KMS-11 (cell line): ENCODE data around the gene MSH3.

ENCODE experiments used
- H2AFZ ChIP-seq: fragments of 200-600 bp; sonication (generic); 2 replicates; pipeline ENCODE4 v1.6.1; 2016; ENCODE audit warnings: antibody characterized with exemption, mixed run types, low read depth
- H3K27ac ChIP-seq: fragments of 200-600 bp; sonication (generic); 2 replicates; pipeline ENCODE4 v1.6.1; 2016; ENCODE audit warnings: mild to moderate bottlenecking, mixed run types
- H3K27me3 ChIP-seq: fragments of 200-600 bp; sonication (generic); 2 replicates; pipeline ENCODE4 v1.6.1; 2017; ENCODE audit warnings: mild to moderate bottlenecking, low read depth, mixed run types, moderate library complexity; ENCODE audit not compliant: insufficient read depth
- H3K36me3 ChIP-seq: fragments of 200-600 bp; sonication (generic); 2 replicates; pipeline ENCODE4 v1.6.1; 2017; ENCODE audit warnings: mild to moderate bottlenecking, mixed run types; ENCODE audit not compliant: insufficient read depth
- H3K4me1 ChIP-seq: fragments of 200-600 bp; sonication (generic); 2 replicates; pipeline ENCODE4 v1.6.1; 2016; ENCODE audit warnings: mild to moderate bottlenecking, low read depth, mixed run types; ENCODE audit not compliant: poor library complexity, severe bottlenecking
- H3K4me2 ChIP-seq: fragments of 200-600 bp; sonication (generic); 2 replicates; pipeline ENCODE4 v1.7.0; 2016; ENCODE audit warnings: mild to moderate bottlenecking, mixed run types
- H3K4me3 ChIP-seq: fragments of 200-600 bp; sonication (generic); IDR thresholded peaks from 2 replicates; pipeline ENCODE4 v1.6.1; 2017; ENCODE audit warnings: low read depth, low read length, mixed read lengths; ENCODE audit not compliant: insufficient read depth
- H3K79me2 ChIP-seq: fragments of 200-600 bp; sonication (generic); 2 replicates; pipeline ENCODE4 v1.6.1; 2016; ENCODE audit warnings: low read depth, mixed run types; ENCODE audit not compliant: insufficient read depth
- H3K9ac ChIP-seq: fragments of 200-600 bp; sonication (generic); 2 replicates; pipeline ENCODE4 v1.6.1; 2016; ENCODE audit warnings: mild to moderate bottlenecking, mixed run types
- H4K20me1 ChIP-seq: fragments of 200-600 bp; sonication (generic); 2 replicates; pipeline ENCODE4 v1.6.1; 2016; ENCODE audit warnings: mild to moderate bottlenecking, mixed run types; ENCODE audit not compliant: insufficient read depth
- CTCF ChIP-seq: fragments of 200-600 bp; sonication (generic); conservative IDR thresholded peaks from 2 replicates; pipeline ENCODE4 v1.6.1; 2017; ENCODE audit warnings: low read depth, mild to moderate bottlenecking, antibody characterized with exemption, low read length, moderate library complexity, mixed read lengths

MSH3 gene

DNA sequence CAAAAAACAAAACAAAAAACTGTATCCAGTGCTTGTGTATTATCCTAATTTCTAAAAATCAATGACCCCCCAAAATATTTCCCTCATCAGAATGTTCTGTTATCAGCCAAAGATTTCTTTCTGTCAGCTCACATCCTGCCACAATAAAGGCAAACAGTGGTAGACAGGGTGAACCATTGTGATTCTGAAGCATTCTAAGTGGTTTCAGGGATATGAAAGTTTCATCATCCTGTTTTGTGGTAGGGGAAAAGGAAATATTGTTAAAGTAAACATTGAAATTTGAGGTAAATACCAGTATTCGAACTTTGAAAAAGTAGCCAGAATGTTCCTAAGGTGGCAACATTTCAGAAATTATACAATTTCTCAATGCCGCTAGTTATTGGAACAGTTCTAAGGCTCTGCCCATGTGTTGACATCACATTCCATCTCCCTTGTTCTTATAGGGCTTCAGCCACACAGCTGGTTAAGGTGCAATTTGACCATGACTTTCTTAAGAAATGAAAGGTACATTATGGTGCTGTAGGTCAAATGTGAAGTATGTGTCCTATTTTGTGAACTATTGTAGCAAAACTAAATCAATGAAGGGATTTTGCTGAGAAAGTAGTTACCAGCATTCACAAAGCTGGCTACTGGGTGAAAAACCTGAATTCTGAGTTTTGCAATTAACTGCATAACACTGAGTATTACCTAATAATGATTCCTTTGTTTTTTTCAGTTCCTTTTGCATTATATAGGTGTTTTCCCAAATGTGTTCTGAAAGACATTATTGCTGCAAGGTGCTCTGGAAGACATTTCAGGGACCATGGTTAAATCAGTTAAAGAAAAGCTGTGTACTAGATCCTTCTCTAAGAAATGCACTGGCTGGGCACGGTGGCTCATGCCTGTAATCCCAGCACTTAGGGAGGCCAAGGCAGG lies 198.1 kb downstream of the MSH3 start:
- H3K9ac ChIP-seq: no peak overlapping the region
- no peak overlapping the region for H2AFZ ChIP-seq
- H3K4me1 ChIP-seq: no peaks in the 10 kb centered on the region
- peaks cover 3% of the 10 kb centered on the region; the same call in 1 of the 2 replicates for H3K36me3 ChIP-seq
- no peaks in the 10 kb centered on the region for H3K79me2 ChIP-seq
- H3K27ac ChIP-seq: no peak overlapping the region
- H3K4me2 ChIP-seq: no peak overlapping the region
- no peaks in the 10 kb centered on the region for H3K27me3 ChIP-seq
- no peak for TF ChIP-seq CTCF
- H3K4me3 ChIP-seq: no peak overlapping the region
- H4K20me1 ChIP-seq: no peaks in the 10 kb centered on the region

GRCh38 chr5:80853413-80853812 lies 199.0 kb downstream of the MSH3 start:
- Histone ChIP-seq H3K4me3 (no peak overlapping the region), H3K9ac (no peak overlapping the region), H4K20me1 (no peaks in the 10 kb centered on the region), H3K36me3 (peaks cover 3% of the 10 kb centered on the region; the same call in 1 of the 2 replicates), H3K27ac (no peak overlapping the region), H2AFZ (no peak overlapping the region), H3K4me2 (no peak overlapping the region), H3K4me1 (no peaks in the 10 kb centered on the region), H3K27me3 (no peaks in the 10 kb centered on the region), H3K79me2 (no peaks in the 10 kb centered on the region)
- no peak for TF ChIP-seq CTCF

- Histone ChIP-seq H3K79me2 (no peaks in the 10 kb centered on the region), H3K36me3 (peaks cover 3% of the 10 kb centered on the region; the same call in 1 of the 2 replicates), H4K20me1 (no peaks in the 10 kb centered on the region), H3K9ac (no peak overlapping the region), H2AFZ (no peak overlapping the region), H3K4me2 (no peak overlapping the region), H3K27me3 (no peaks in the 10 kb centered on the region), H3K4me1 (no peaks in the 10 kb centered on the region), H3K27ac (no peak overlapping the region), H3K4me3 (no peak overlapping the region)
- no peak for TF ChIP-seq CTCF
Observed at GRCh38 chr5:80854583-80854982, 200.1 kb downstream of the MSH3 start.

DNA sequence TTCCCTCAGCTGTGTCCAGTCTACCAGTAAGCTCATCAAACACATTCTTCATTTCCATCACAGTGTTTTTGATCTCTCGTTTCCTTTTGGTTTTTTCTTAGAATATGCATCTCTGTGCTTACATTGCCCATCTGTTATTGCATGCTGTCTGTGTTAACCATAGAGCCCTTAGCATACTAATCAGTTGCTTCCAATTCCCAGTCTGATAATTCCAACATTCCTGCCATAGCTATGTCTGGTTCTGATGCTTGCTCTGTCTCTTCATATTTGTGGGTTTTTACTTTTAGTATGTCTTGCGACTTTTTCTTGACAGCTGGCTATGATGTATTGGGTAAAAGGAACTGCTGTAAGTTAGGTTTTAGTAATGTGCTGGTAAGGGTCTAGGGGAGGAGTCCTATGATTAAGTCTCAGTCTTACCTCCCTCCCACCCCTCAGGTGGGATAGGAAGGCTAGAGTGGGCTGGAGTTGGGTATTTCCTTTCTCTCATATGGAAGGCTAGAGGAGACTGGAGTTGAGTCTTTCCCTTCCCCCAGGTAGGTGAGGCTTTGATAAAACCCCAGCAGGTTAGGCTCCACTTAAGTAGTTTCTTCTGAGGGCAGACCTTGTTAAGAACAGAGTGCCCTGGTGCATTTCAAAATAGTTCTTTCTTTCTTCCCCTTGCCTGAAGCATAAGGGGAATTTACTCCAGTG lies 206.6 kb downstream of the MSH3 start:
- Histone ChIP-seq H3K4me2 (no peak overlapping the region), H4K20me1 (no peaks in the 10 kb centered on the region), H3K79me2 (no peaks in the 10 kb centered on the region), H3K4me3 (no peak overlapping the region), H2AFZ (no peak overlapping the region), H3K4me1 (no peaks in the 10 kb centered on the region), H3K36me3 (no peaks in the 10 kb centered on the region), H3K27ac (no peak overlapping the region), H3K9ac (no peak overlapping the region), H3K27me3 (no peaks in the 10 kb centered on the region)
- TF ChIP-seq CTCF: no peak
